ENCODE measurements around the gene EFCAB6.

EFCAB6 gene

GRCh38 chr22:43493297-43493696 lies 318.8 kb downstream of the EFCAB6 start:
- H3K4me3 ChIP-seq (ENCODE audit: low read depth, low read length): no peak overlapping the region
- no peak overlapping the region for H3K27ac ChIP-seq
- no peak for DNase-seq
- H3K27me3 ChIP-seq (replicated peaks): no peaks in the 10 kb centered on the region
- in situ Hi-C loops (cut with HindIII; ENCODE audit: low pct_ligation_motif_present, low sequenced_read_pairs): no loop called here
- no peak for TF ChIP-seq CTCF (IDR thresholded peaks at IDR 0.05; ENCODE audit: low read depth, low read length, missing control alignments)
- H3K36me3 ChIP-seq (replicated peaks): no peaks in the 10 kb centered on the region

- in situ Hi-C loops (cut with HindIII; ENCODE audit: low pct_ligation_motif_present, low sequenced_read_pairs): no loop called here
- Histone ChIP-seq H3K36me3 (replicated peaks) (no peaks in the 10 kb centered on the region), H3K27me3 (replicated peaks) (no peaks in the 10 kb centered on the region), H3K4me3 (ENCODE audit: low read depth, low read length) (no peak overlapping the region), H3K27ac (no peak overlapping the region)
- DNase-seq: no peak
- no peak for TF ChIP-seq CTCF (IDR thresholded peaks at IDR 0.05; ENCODE audit: low read depth, low read length, missing control alignments)
Observed at GRCh38 chr22:43491737-43492136, 320.4 kb downstream of the EFCAB6 start.

GRCh38 chr22:43491177-43491576 lies 320.9 kb downstream of the EFCAB6 start:
- Histone ChIP-seq H3K36me3 (replicated peaks) (no peaks in the 10 kb centered on the region), H3K27me3 (replicated peaks) (no peaks in the 10 kb centered on the region), H3K27ac (no peak overlapping the region), H3K4me3 (ENCODE audit: low read depth, low read length) (no peak overlapping the region)
- DNase-seq: no peak
- TF ChIP-seq CTCF (IDR thresholded peaks at IDR 0.05; ENCODE audit: low read depth, low read length, missing control alignments): no peak
- in situ Hi-C loops (cut with HindIII; ENCODE audit: low pct_ligation_motif_present, low sequenced_read_pairs): no loop called here

GRCh38 chr22:43490311-43490710 lies 321.8 kb downstream of the EFCAB6 start:
- Histone ChIP-seq H3K27me3 (replicated peaks) (no peaks in the 10 kb centered on the region), H3K27ac (no peak overlapping the region), H3K4me3 (ENCODE audit: low read depth, low read length) (no peak overlapping the region), H3K36me3 (replicated peaks) (no peaks in the 10 kb centered on the region)
- no peak for TF ChIP-seq CTCF (IDR thresholded peaks at IDR 0.05; ENCODE audit: low read depth, low read length, missing control alignments)
- no peak for DNase-seq
- in situ Hi-C loops (cut with HindIII; ENCODE audit: low pct_ligation_motif_present, low sequenced_read_pairs): no loop called here

- in situ Hi-C loops (cut with HindIII; ENCODE audit: low pct_ligation_motif_present, low sequenced_read_pairs): no loop called here
- H3K36me3 ChIP-seq (replicated peaks): no peaks in the 10 kb centered on the region
- H3K27me3 ChIP-seq (replicated peaks): no peaks in the 10 kb centered on the region
- no peak for TF ChIP-seq CTCF (IDR thresholded peaks at IDR 0.05; ENCODE audit: low read depth, low read length, missing control alignments)
- DNase-seq: no peak
- no peak overlapping the region for H3K27ac ChIP-seq
- H3K4me3 ChIP-seq (ENCODE audit: low read depth, low read length): no peak overlapping the region
Observed at GRCh38 chr22:43488937-43489336, 323.2 kb downstream of the EFCAB6 start.

GRCh38 chr22:43488031-43488866 lies 323.9 kb downstream of the EFCAB6 start:
- H3K4me3 ChIP-seq (ENCODE audit: low read depth, low read length): no peak overlapping the region
- DNase-seq: no peak
- H3K36me3 ChIP-seq (replicated peaks): no peaks in the 10 kb centered on the region
- in situ Hi-C loops (cut with HindIII; ENCODE audit: low pct_ligation_motif_present, low sequenced_read_pairs): no loop called here
- TF ChIP-seq CTCF (IDR thresholded peaks at IDR 0.05; ENCODE audit: low read depth, low read length, missing control alignments): no peak
- no peaks in the 10 kb centered on the region for H3K27me3 ChIP-seq (replicated peaks)
- H3K27ac ChIP-seq: no peak overlapping the region
